ENCODE data around the gene PGAP3. TPM values are rescaled to one million over a fixed set of nuclear protein-coding genes. Genes with fewer than 3 reads are reported as not detected.

PGAP3 gene
- total RNA-seq, 1 donor from 2014 or later = 12.2 TPM

DNA sequence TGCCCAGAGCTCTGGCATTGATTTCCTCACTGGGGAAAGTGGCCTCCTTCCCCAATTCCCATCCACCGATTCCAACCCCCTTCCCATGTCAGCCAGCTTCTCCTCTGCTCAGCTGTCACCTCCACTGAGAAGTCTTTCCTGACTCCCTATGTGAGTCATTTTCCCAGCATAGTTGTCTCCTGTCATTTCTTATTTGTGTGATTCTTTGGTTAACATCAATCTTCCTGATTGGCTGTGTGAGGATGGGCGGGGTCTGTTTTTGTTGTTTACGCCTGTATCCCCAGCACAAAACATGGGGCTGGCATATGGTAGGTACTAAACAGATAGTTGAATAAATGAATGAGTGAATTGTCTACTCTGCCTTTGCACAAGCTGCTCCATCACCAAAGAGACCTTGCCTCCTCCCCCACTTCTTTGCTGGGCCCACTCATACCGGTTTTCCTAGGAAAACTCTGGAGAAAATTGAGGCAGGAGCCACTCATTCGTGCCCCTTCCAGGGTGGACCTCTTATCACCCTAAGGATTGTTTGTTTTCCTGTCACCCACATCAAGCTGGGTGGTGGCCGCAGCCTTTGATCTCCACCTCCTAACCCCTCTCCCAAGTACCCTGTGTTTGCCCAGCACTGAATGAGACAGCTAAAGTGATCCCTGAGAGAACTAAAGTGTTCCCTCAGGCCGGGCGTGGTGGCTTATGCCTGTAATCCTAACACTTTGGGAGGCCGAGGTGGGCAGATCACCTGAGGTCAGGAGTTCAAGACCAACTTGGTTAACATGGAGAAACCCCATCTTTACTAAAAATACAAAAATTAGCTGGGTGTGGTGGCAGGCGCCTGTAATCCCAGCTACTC is 48.7 kb upstream of the PGAP3 start:
- Mint-ChIP-seq H3K27me3 (ENCODE audit: low read depth, unreplicated experiment) (peaks cover 10% of the 10 kb centered on the region), H3K4me3 (ENCODE audit: unreplicated experiment) (no peak overlapping the region), H3K4me1 (ENCODE audit: low read depth, unreplicated experiment) (peaks cover 15% of the 10 kb centered on the region), H3K9me3 (ENCODE audit: unreplicated experiment) (no peaks in the 10 kb centered on the region), H3K36me3 (ENCODE audit: low read depth, unreplicated experiment) (peaks cover 4% of the 10 kb centered on the region), H3K27ac (ENCODE audit: unreplicated experiment) (no peak overlapping the region)
- Histone ChIP-seq H3K36me3 (ENCODE audit: insufficient read depth, low read length) (no peaks in the 10 kb centered on the region), H3K27me3 (ENCODE audit: insufficient read depth, low read length) (peaks cover 9% of the 10 kb centered on the region), H2AFZ (ENCODE audit: low read depth, low read length) (no peak overlapping the region), H3K79me2 (ENCODE audit: insufficient read depth, low read length) (no peaks in the 10 kb centered on the region), H4K20me1 (ENCODE audit: insufficient read depth, low read length) (no peaks in the 10 kb centered on the region), H3K9ac (ENCODE audit: low read length) (no peak overlapping the region), H3K4me3 (ENCODE audit: insufficient read depth, low read depth, low read length) (no peak overlapping the region), H3K9me3 (ENCODE audit: insufficient read depth, low read depth, low read length) (no peaks in the 10 kb centered on the region), H3K27ac (ENCODE audit: low read depth, low read length) (no peak overlapping the region), H3K4me1 (ENCODE audit: insufficient read depth, low read length) (peaks cover 25% of the 10 kb centered on the region), H3K4me2 (ENCODE audit: low read length) (no peak overlapping the region)
- TF ChIP-seq, protein P1, sequence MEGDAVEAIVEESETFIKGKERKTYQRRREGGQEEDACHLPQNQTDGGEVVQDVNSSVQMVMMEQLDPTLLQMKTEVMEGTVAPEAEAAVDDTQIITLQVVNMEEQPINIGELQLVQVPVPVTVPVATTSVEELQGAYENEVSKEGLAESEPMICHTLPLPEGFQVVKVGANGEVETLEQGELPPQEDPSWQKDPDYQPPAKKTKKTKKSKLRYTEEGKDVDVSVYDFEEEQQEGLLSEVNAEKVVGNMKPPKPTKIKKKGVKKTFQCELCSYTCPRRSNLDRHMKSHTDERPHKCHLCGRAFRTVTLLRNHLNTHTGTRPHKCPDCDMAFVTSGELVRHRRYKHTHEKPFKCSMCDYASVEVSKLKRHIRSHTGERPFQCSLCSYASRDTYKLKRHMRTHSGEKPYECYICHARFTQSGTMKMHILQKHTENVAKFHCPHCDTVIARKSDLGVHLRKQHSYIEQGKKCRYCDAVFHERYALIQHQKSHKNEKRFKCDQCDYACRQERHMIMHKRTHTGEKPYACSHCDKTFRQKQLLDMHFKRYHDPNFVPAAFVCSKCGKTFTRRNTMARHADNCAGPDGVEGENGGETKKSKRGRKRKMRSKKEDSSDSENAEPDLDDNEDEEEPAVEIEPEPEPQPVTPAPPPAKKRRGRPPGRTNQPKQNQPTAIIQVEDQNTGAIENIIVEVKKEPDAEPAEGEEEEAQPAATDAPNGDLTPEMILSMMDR (IDR thresholded peaks at IDR 0.05; ENCODE audit: insufficient read depth, low read depth, low read length) = no peak
- TF ChIP-seq EZH2 (IDR thresholded peaks at IDR 0.05; ENCODE audit: insufficient read depth, low read length) = no peak
- DNase-seq (ENCODE audit: low read depth) (no peak), FAIRE-seq (no peak)

DNA sequence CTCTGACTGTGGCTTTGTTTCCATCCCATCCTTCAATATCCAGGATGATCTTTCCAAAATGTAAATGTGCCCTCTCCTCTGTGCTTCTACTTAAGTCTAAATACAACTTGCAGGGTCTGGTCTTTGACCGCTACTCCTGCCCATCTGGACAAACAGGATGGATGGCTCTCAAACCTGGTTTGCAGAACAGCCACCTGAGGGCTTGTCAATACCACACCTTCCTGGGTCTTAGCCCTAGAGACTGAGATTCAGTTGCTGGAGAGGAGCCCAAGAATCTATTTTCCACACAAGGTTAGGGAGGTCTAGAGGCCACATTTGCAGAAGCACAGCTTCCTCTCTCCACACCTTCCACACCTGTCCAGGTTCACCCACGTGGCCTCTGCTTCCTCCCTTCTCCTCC is 48.0 kb upstream of the PGAP3 start:
- no peaks in the 10 kb centered on the region for H3K9me3 Mint-ChIP-seq (ENCODE audit: unreplicated experiment)
- FAIRE-seq = no peak
- Histone ChIP-seq H4K20me1 (ENCODE audit: insufficient read depth, low read length) (no peaks in the 10 kb centered on the region), H2AFZ (ENCODE audit: low read depth, low read length) (no peak overlapping the region), H3K79me2 (ENCODE audit: insufficient read depth, low read length) (no peaks in the 10 kb centered on the region), H3K4me3 (ENCODE audit: insufficient read depth, low read depth, low read length) (no peak overlapping the region), H3K4me2 (ENCODE audit: low read length) (no peak overlapping the region), H3K27ac (ENCODE audit: low read depth, low read length) (no peak overlapping the region), H3K4me1 (ENCODE audit: insufficient read depth, low read length) (peaks cover 19% of the 10 kb centered on the region), H3K9me3 (ENCODE audit: insufficient read depth, low read depth, low read length) (no peaks in the 10 kb centered on the region), H3K36me3 (ENCODE audit: insufficient read depth, low read length) (no peaks in the 10 kb centered on the region), H3K27me3 (ENCODE audit: insufficient read depth, low read length) (peaks cover 9% of the 10 kb centered on the region), H3K9ac (ENCODE audit: low read length) (no peak overlapping the region)
- peaks cover 10% of the 10 kb centered on the region for H3K27me3 Mint-ChIP-seq (ENCODE audit: low read depth, unreplicated experiment)
- TF ChIP-seq EZH2 (IDR thresholded peaks at IDR 0.05; ENCODE audit: insufficient read depth, low read length) = no peak
- TF ChIP-seq, protein P1 (IDR thresholded peaks at IDR 0.05; ENCODE audit: insufficient read depth, low read depth, low read length) = no peak
- DNase-seq (ENCODE audit: low read depth) = no peak
- peaks cover 4% of the 10 kb centered on the region for H3K36me3 Mint-ChIP-seq (ENCODE audit: low read depth, unreplicated experiment)
- peaks cover 13% of the 10 kb centered on the region for H3K4me1 Mint-ChIP-seq (ENCODE audit: low read depth, unreplicated experiment)
- no peak overlapping the region for H3K27ac Mint-ChIP-seq (ENCODE audit: unreplicated experiment)
- no peak overlapping the region for H3K4me3 Mint-ChIP-seq (ENCODE audit: unreplicated experiment)

DNA sequence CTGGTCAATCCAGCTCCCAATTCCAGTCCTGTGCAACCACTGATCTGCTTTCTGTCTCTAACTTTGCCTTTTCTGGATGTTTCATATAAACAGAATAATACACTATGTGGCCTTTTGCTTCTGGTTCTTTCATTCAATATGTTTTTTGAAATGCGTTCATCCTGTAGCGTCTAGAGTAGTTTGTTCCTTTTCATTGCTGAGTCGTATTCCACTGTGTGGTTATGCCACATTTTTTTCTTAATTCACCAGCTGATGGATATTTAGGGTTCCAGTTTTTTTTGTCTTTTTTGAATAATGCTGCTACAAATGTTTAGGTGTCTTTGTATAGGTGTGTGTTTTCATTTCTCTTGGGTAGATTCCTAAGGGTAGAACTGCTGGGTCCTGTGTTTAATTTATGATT is 44.7 kb upstream of the PGAP3 start:
- no peaks in the 10 kb centered on the region for H3K9me3 ChIP-seq (ENCODE audit: insufficient read depth, low read depth, low read length)
- no peak overlapping the region for H3K27ac ChIP-seq (ENCODE audit: low read depth, low read length)
- H3K27me3 ChIP-seq (ENCODE audit: insufficient read depth, low read length) = no peaks in the 10 kb centered on the region
- H3K4me3 Mint-ChIP-seq (ENCODE audit: unreplicated experiment) = peak overlapping the region; percentile 67
- peaks cover 10% of the 10 kb centered on the region for H3K27me3 Mint-ChIP-seq (ENCODE audit: low read depth, unreplicated experiment)
- H3K79me2 ChIP-seq (ENCODE audit: insufficient read depth, low read length) = no peaks in the 10 kb centered on the region
- H2AFZ ChIP-seq (ENCODE audit: low read depth, low read length) = no peak overlapping the region
- no peak for TF ChIP-seq EZH2 (IDR thresholded peaks at IDR 0.05; ENCODE audit: insufficient read depth, low read length)
- TF ChIP-seq, protein P1 (IDR thresholded peaks at IDR 0.05; ENCODE audit: insufficient read depth, low read depth, low read length) = no peak
- no peaks in the 10 kb centered on the region for H3K36me3 ChIP-seq (ENCODE audit: insufficient read depth, low read length)
- DNase-seq (ENCODE audit: low read depth) (no peak), FAIRE-seq (no peak)
- H3K9ac ChIP-seq (ENCODE audit: low read length) = no peak overlapping the region
- no peak overlapping the region for H3K27ac Mint-ChIP-seq (ENCODE audit: unreplicated experiment)
- peaks cover 4% of the 10 kb centered on the region for H3K36me3 Mint-ChIP-seq (ENCODE audit: low read depth, unreplicated experiment)
- H3K4me3 ChIP-seq (ENCODE audit: insufficient read depth, low read depth, low read length) = no peak overlapping the region
- H3K4me1 ChIP-seq (ENCODE audit: insufficient read depth, low read length) = peaks cover 5% of the 10 kb centered on the region
- H3K4me1 Mint-ChIP-seq (ENCODE audit: low read depth, unreplicated experiment) = peaks cover 2% of the 10 kb centered on the region
- peaks cover 8% of the 10 kb centered on the region for H4K20me1 ChIP-seq (ENCODE audit: insufficient read depth, low read length)
- H3K4me2 ChIP-seq (ENCODE audit: low read length) = no peak overlapping the region
- no peaks in the 10 kb centered on the region for H3K9me3 Mint-ChIP-seq (ENCODE audit: unreplicated experiment)
